ENCODE data around the gene IL37.

DNA sequence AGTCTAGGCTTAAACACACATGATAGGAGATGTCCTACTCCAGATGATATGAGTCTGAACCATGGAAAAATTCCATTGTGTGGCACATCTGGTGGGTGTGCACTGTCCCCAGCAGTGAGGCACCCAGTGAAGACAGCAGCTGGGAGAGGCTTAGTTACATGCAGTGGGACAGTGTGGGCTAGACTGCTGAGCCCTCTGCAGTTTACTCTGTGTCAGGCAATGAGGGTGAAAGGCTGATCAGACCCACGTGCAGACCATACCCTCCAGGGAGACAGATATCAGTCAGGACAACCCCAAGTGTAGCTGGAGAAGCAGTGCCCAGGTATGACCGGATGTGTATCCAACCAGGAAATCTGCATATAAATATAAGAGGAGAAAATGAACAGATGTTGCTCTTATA is 13.4 kb downstream of the IL37 start:
- TF ChIP-seq CTCF (IDR thresholded peaks at IDR 0.05) (no peak), POLR2A (IDR thresholded peaks at IDR 0.05) (no peak)

Measured in adrenal gland (tissue), 5 donors.